Upper lobe of left lung (tissue), 6 donors: ENCODE results near the gene SETD5. TPM values are rescaled to one million over a fixed set of nuclear protein-coding genes. Genes with fewer than 3 reads are reported as not detected.

Experiments
- ATAC-seq, 2 donors: fragments of 200-7000 bp; cut with Tn5 transposase; one replicate each; pipeline ENCODE4 v1.9.1; 2022; ENCODE audit warnings: mild to moderate bottlenecking in 2 of 2, moderate library complexity in 2 of 2; ENCODE audit not compliant: low FRiP score in 2 of 2
- DNase-seq, 2 donors: peaks; one replicate each; pipeline ENCODE4 v3.0.0-alpha.2; 2019 to 2020
- H3K27ac ChIP-seq, 4 donors: fragments of 200-600 bp; sonication (generic); one replicate each; pipeline ENCODE4 v1.5.1; 2016 to 2019
- H3K27me3 ChIP-seq, 4 donors: fragments of 200-600 bp; sonication (generic); one replicate each; pipeline ENCODE4 v1.5.1; 2017 to 2019
- H3K36me3 ChIP-seq, 4 donors: fragments of 200-600 bp; sonication (generic); one replicate each; pipeline ENCODE4 v1.5.1; 2016 to 2019
- H3K4me1 ChIP-seq, 4 donors: fragments of 200-600 bp; sonication (generic); one replicate each; pipeline ENCODE4 v1.5.1; 2018 to 2019
- H3K4me3 ChIP-seq, 4 donors: fragments of 200-600 bp; sonication (generic); one replicate each; pipeline ENCODE4 v1.5.1; 2017 to 2019; ENCODE audit warnings: mild to moderate bottlenecking in 2 of 4, moderate library complexity in 1 of 4
- H3K9me3 ChIP-seq, 4 donors: fragments of 200-600 bp; sonication (generic); one replicate each; pipeline ENCODE4 v1.5.1; 2018 to 2019
- CTCF ChIP-seq, 6 experiments: fragments of 450-650 bp in 4 of 6; fragments of 200-600 bp in 2 of 6; sonication (generic) in 2 of 6; IDR thresholded peaks; one replicate each; pipeline ENCODE4 v1.5.1; 2016 to 2019; ENCODE audit warnings: antibody characterized with exemption in 6 of 6
- EP300 ChIP-seq, 4 donors: sonication (generic); formaldehyde crosslinking; IDR thresholded peaks; one replicate each; pipeline ENCODE4 v1.5.1; 2017; ENCODE audit warnings: antibody characterized with exemption in 4 of 4, control low read depth in 2 of 4
- POLR2A ChIP-seq, 4 donors: fragments of 450-650 bp; IDR thresholded peaks; one replicate each; pipeline ENCODE4 v1.5.1; 2016 to 2017; ENCODE audit warnings: antibody characterized with exemption in 4 of 4, mild to moderate bottlenecking in 2 of 4
- POLR2AphosphoS5 ChIP-seq, 2 donors: sonication (generic); formaldehyde crosslinking; IDR thresholded peaks; one replicate each; pipeline ENCODE4 v1.5.1; 2017; ENCODE audit warnings: antibody characterized with exemption in 2 of 2
- WGBS, 2 donors: methylation state at CpG; one replicate each; pipeline ENCODE4 v1.1.5; 2017 to 2018; 5-methylcytosine and 5-hydroxymethylcytosine counted together
- total RNA-seq, 6 donors: library from RNA; depleted of rRNA in 4 of 6; stranded (reverse); fragments of >200 nt in 4 of 6; gene quantifications; one replicate each; pipeline versions ENCODE4 v1.1.0 to v1.2.1, GENCODE V29; 2016 to 2021
- donor health status: DM: no; HTN: no; CAD: no; lungs with moderate emphysema.
- donor health status: DM: no; HTN: yes; CAD: no; lungs with severe emphysema.

The SETD5 gene
- total RNA-seq, 6 donors from 2014 or later, result 75.1 to 213 (median 113) TPM

DNA sequence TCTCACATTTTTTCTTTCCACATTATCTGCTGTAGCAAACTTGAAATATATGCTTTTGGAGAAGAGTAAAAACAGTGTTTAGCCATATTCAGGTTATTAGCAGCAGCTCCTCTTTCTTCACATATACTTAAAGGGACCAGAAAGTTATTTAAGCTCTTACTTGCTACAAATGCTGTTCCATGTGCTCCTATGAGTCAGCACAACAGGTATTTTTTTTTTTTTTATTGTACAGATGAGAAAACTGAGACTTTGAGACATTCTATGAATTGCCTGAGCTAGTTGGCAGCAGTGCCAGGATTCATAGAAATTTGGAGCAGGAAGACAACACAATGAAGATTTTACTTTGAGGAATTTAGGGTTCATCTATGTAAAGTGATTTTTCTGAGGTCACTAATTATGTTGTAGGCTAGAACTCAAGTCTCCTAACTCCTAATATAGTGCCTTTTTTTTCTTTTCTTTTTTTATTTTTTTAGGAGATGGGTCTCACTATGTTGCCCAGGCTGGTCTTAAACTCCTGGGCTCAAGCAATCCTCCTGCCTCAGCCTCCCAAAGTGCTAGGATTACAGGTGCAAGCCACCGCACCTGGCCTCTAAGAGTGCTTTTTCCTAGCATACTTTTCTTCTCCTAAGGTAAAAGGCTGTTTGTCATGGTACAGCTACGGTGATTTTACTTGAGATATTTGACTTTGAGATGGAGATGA is 23.6 kb downstream of the SETD5 start:
- 82% methylated on average over 2 of the region's 2 CpGs for WGBS, 2 donors
- Histone ChIP-seq H3K4me1 (peaks cover 33 to 56% (median 44%) of the 10 kb centered on the region in 4 donors), H3K36me3 (peaks cover 0 to 9% (median 0%) of the 10 kb centered on the region in 4 donors), H3K9me3 (no peaks in the 10 kb centered on the region), H3K27me3 (no peaks in the 10 kb centered on the region), H3K27ac (peak overlapping the region in 2 of 4 donors; percentile 33 to 53), H3K4me3 (no peak overlapping the region)
- TF ChIP-seq POLR2AphosphoS5 (IDR thresholded peaks at IDR 0.05) (no peak), EP300 (IDR thresholded peaks at IDR 0.05) (no peak), POLR2A (IDR thresholded peaks at IDR 0.05) (no peak), CTCF (IDR thresholded peaks at IDR 0.05) (no peak)
- ATAC-seq (no peak), DNase-seq (no peak)

DNA sequence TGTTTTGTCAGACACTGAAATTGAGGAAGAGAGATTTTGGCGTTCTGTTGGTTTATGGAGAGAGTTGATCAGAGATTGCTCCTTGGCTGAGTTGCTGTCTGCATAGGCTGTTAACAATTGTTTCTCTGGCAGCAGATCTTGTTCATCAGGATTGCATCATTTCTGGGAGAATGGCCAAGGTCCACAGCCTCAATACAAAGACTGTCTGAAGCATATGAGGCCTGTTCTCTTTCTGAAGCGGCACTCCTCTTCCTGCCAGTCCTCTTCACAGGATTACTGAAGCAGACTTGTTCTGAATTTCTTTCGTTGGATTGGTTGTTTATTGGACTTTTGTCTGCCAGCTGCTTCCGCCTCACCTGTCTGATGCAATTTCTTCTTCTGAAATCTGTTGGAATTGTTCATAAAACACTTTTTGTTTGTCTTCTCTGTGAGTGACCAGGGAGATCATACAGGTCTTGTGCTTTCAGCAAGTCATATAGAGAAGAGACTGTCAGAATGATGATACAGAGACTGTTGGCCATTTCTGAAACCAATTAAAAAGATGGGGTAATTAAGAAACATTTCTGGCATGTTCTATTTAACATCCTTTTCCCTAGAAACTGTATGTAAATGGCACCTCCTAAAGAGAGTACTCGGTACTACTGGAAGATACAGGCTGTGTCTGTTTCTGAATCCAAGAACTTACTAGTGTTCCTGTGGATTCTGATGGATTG is 25.5 kb downstream of the SETD5 start:
- Histone ChIP-seq H3K36me3 (peaks cover 6 to 26% (median 15%) of the 10 kb centered on the region in 4 donors), H3K4me3 (no peak overlapping the region), H3K27me3 (no peaks in the 10 kb centered on the region), H3K9me3 (no peaks in the 10 kb centered on the region), H3K4me1 (peaks cover 29 to 45% (median 32%) of the 10 kb centered on the region in 4 donors), H3K27ac (peak overlapping the region; percentile 56 to 74 (median 70))
- peak; percentile 78 to 86 for TF ChIP-seq POLR2AphosphoS5 (IDR thresholded peaks at IDR 0.05)
- peak; percentile 29 to 61 (median 46) for TF ChIP-seq CTCF (IDR thresholded peaks at IDR 0.05)
- peak in 1 of 4 donors; percentile 41 for TF ChIP-seq POLR2A (IDR thresholded peaks at IDR 0.05)
- TF ChIP-seq EP300 (IDR thresholded peaks at IDR 0.05), result peak in 2 of 4 donors; percentile 13 to 78
- ATAC-seq (peak; percentile 96), DNase-seq (peak in 1 of 2 donors; percentile 90)
- 13 to 19% methylated on average over 5 of the region's 5 CpGs for WGBS, 2 donors

DNA sequence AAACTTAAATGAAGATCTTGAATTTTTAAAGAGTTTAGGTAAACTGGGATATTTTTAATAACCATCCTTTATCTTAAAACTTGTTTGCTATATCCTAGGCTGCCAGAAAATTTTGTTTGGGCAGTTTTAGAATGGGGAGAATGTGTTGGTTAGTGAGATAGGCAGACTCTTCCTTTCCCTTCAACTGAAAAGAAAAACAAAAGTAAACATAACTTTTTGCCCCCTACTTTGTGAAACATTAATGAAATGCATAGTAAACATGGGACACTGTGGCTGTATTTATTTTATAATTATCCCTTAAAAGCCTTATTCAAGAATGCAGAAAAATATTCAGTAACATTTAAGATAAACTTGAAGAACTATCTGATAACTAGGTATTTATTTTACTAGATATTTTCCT is 31.0 kb downstream of the SETD5 start:
- TF ChIP-seq POLR2AphosphoS5 (IDR thresholded peaks at IDR 0.05) (no peak), POLR2A (IDR thresholded peaks at IDR 0.05) (no peak), EP300 (IDR thresholded peaks at IDR 0.05) (no peak), CTCF (IDR thresholded peaks at IDR 0.05) (no peak)
- no peak for DNase-seq
- peak overlapping the region in 1 of 4 donors; percentile 25 for H3K27ac ChIP-seq
- H3K9me3 ChIP-seq, result no peaks in the 10 kb centered on the region
- peaks cover 39 to 81% (median 57%) of the 10 kb centered on the region in 4 donors for H3K36me3 ChIP-seq
- no peak for ATAC-seq
- peaks cover 9 to 13% (median 9%) of the 10 kb centered on the region in 4 donors for H3K4me1 ChIP-seq
- H3K4me3 ChIP-seq, result no peak overlapping the region
- no peaks in the 10 kb centered on the region for H3K27me3 ChIP-seq

DNA sequence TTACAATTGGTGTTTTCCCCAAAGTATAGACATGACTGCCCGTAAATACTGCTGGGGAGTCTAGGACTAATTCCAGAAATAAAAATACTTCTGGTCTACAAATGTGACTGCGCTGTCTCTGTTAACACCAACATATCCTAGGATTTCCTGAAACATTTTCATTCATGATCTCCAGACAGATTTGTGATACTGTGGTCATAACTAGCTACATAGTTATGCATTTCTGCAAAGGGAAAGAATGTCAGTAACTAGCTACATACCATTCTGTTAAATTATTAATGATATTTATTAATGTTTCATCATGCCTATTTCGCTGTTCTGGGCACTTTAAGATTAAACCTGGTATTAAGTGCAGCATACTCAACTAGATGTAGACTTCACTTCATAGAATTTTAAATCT is 33.3 kb downstream of the SETD5 start:
- Histone ChIP-seq H3K27me3 (no peaks in the 10 kb centered on the region), H3K4me3 (no peak overlapping the region), H3K27ac (no peak overlapping the region), H3K4me1 (no peaks in the 10 kb centered on the region), H3K36me3 (peaks cover 58 to 100% (median 80%) of the 10 kb centered on the region in 4 donors), H3K9me3 (no peaks in the 10 kb centered on the region)
- WGBS, 2 donors, result 90 to 93% methylated on average over 3 of the region's 3 CpGs
- TF ChIP-seq POLR2AphosphoS5 (IDR thresholded peaks at IDR 0.05), result no peak
- no peak for TF ChIP-seq EP300 (IDR thresholded peaks at IDR 0.05)
- no peak for TF ChIP-seq CTCF (IDR thresholded peaks at IDR 0.05)
- no peak for TF ChIP-seq POLR2A (IDR thresholded peaks at IDR 0.05)
- DNase-seq (no peak), ATAC-seq (no peak)
